ENCODE measurements around the gene FBN2.

DNA sequence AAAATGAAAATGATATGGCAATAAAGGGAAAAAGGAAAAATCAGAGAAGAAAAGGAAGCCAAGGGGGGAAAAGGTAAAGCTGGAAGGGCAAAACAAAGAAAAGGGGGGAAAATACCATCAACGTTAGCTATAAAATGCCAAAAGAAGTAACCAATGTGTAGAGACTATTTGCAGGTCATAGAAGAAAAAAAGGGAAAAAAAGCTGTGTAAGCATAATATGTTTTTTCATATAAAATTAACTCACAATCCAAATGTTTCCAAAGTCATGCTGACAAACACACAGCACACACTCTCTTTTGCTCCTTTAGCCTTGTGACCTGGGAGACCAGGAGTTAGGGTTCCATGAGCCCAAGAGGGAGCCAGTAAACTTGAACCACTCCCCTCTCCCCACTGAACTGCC lies 18.2 kb downstream of the FBN2 start:
- TF ChIP-seq, protein P1, sequence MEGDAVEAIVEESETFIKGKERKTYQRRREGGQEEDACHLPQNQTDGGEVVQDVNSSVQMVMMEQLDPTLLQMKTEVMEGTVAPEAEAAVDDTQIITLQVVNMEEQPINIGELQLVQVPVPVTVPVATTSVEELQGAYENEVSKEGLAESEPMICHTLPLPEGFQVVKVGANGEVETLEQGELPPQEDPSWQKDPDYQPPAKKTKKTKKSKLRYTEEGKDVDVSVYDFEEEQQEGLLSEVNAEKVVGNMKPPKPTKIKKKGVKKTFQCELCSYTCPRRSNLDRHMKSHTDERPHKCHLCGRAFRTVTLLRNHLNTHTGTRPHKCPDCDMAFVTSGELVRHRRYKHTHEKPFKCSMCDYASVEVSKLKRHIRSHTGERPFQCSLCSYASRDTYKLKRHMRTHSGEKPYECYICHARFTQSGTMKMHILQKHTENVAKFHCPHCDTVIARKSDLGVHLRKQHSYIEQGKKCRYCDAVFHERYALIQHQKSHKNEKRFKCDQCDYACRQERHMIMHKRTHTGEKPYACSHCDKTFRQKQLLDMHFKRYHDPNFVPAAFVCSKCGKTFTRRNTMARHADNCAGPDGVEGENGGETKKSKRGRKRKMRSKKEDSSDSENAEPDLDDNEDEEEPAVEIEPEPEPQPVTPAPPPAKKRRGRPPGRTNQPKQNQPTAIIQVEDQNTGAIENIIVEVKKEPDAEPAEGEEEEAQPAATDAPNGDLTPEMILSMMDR (IDR thresholded peaks at IDR 0.05) = no peak
- no peak for TF ChIP-seq POLR2A (IDR thresholded peaks at IDR 0.05)
